GM21447 (cell line): ENCODE results near the gene F10.

Source experiments
- ATAC-seq: cut with Tn5 transposase; IDR thresholded peaks from one replicate; pipeline ENCODE4 v1.9.1; 2021; ENCODE audit not compliant: unreplicated experiment

The F10 gene

DNA sequence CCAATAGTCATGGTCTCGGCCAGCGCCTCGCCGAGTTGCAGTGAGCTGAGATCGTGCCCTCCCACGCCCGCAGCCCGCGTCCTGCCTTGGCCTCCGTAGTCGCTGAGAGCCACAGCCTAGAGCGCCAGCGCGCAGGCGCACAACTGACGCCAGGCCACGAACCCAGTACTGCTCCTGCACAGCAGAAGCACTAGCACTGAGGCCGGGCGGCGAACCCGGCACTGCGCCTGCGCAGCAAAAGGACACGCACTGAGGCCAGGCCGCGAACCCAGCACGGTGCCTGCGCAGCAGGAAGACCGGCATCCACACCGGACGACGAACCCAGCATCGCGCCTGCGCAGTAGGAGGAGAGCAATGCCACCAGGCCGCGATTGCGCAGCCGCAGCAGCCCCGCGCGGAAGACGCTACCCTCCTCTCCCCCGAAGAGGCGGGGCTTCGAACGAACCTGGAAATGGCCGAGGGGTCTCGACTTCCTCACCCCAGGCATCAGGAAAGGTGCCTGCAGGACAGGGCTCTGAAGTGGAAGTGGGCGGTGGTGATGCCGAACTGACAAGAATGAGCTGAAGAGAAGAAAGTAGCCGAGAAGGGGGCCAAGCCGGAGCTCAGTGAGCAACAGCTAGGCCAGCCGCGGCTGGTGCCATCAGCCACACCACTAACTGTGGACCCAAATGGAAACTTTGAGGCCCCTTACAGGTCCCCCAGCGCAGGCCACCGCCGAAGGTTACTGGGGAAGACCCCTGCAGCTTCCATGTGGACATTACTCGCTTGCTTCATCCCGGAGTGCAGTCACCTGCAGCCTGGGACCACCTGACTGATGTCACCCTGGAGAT lies 7.5 kb downstream of the F10 start:
- ATAC-seq, result no peak

DNA sequence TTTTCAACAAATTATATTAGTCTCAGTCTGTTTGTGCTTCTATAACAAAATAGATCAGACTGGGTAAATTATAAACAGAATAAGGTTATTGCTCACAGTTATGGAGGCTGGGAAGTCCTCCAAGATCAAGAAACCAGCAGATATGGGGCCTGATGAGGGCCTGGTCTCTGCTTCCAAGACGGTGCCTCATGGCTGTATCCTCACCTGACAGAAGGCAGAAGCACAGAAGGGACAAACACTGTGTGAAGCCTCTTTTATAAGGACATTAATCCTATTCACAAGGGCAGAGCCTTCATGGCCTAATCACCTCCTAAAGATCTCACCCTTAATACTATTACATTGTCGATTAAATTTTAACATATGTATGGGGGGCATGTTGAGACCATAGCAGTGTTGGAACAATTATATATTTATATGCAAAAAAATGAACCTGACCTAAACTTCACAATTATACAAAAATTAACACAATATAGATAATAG lies 12.7 kb downstream of the F10 start:
- ATAC-seq, result no peak

DNA sequence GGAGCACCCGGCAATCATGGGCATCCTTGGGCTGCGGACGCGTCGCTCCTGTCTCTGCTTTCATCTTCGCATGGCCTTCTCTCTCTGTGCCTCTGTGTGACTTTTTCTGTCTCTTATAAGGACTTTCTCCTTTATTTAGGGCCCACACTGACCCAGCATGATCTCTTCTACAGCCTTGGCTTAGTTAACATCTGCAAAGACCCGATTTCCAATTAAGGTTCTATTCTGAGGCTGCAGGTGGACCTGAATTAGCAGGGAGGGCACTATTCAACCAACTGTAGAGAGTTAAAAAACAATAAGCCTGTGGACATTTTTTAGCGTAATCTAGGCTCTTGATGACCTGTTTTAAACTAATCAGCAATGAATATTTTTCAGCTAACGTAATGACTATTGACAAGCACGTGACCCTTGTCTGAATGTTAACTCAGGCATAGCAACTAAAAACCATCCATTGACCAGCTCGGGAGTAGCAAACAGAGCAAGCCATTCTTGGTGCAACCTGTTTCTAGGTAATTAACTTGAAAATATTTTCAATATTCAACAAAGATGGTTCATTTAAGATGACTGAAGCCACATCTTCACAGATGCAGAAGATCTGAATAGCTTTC lies 15.2 kb downstream of the F10 start:
- no peak for ATAC-seq

- no peak for ATAC-seq
Observed at GRCh38 chr13:113138792-113139551, 16.4 kb downstream of the F10 start.

DNA sequence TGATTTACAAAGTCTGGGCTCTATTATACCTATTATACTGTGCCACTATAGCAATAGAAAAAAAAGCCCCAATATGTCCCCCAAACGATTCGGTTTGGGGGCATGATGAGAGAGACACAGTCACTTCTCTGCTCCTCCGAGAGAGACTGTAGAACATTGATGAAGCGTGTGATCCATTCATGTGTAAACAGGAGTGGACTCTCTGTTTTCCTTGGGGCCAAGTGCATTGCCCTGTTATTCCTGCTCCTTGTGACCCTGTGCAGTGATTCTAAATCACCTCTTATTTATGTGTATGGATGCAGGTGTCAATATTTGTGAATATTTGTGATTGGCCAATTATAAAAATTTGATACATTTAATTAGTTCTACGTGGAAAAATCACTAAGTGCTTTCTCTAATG lies 17.0 kb downstream of the F10 start:
- ATAC-seq, result no peak

DNA sequence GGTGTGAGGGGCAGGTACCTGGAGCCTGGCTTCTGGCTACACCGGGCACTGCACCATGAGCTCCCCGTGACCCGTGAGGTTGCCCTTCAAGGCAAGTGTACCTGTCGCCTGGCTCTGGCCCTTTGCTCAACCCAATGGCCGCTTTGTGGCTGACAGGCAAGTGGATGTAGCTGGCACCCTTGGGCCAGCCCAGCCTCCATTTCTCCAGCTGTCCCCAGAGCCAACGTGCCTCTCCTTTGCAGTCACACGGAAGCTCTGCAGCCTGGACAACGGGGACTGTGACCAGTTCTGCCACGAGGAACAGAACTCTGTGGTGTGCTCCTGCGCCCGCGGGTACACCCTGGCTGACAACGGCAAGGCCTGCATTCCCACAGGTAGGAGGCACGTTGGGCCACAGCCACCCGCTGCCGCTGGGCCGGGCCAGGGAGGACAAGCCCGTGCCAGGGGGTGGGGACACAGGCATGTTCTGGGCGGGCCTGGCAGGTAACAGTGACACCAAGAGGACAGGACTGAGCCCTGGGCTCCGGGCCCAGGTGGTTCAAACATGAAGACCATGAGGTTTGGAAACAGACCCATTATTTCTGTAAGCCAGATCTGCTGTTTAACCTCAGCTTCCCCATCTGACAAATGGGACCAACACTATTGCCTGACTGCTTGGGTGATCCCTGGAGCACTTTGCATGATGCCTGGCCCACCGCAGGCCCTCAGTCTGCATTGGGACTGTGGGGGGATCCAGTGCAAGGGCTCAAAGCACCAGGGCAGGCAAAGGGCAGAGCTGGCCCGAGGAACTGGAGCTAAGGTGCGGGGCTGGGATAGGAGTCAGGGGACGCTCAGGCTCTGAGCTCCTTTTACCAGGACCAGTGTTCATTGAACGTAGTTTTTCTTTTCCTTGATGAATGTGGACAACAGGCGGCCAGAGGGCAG lies 18.3 kb downstream of the F10 start:
- no peak for ATAC-seq

- no peak for ATAC-seq
Observed at GRCh38 chr13:113141601-113141970, 19.0 kb downstream of the F10 start.

GRCh38 chr13:113142876-113143275 lies 20.3 kb downstream of the F10 start:
- no peak for ATAC-seq

- ATAC-seq, result no peak
Observed at GRCh38 chr13:113143466-113144254, 21.1 kb downstream of the F10 start.

DNA sequence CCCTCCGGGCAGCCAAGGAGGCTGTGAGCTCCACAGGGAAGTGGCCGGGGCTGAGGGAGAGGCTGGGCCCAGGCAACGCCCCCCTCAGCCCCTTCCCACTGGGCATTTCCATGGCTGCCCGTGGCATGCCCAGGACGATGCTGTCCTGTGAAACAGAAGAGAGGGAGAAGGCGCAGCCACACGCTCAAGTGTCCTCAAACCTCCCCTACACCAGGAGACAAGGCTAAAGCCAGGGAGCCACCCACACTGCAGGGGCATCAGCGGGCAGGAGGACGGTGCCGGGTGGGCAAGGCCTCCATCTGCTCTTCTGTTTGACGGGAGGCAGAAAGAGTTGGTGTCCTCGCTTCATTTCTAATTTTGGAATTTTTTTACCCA lies 21.6 kb downstream of the F10 start:
- ATAC-seq, result no peak

- ATAC-seq, result no peak
Observed at GRCh38 chr13:113145496-113145895, 22.9 kb downstream of the F10 start.

DNA sequence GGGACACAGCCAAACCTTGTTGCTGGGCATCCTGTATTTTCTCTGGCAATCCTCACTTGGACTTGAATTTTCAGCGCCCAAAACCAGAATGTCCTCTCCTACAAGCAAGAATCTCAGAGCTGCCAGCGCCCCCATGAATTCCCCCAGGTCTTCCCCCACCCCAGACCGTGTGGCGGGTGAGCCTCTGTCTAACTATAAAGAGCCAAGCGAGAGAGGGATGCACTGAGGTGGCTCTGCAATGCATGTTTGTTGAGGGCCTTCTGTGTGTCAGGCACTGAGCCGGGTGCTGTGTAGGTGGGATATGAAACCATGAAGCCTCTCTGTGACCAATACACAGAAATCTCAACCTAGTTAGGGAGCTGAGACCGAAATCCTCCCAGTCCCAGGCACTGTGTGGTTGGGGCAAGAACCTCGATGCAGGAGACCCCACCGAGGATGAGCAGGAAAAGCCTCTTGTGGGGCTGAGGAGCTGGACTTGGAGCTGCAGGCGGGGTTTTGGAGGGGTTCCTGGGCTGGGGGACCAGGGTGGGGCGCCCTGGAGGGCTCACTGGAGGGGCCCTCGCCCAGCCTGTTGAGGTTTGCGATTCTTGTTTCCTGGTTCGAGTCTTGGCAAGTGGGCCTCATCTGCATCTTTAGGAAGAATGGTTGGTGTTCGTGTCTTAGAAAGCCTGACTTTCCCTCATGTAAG lies 23.5 kb downstream of the F10 start:
- no peak for ATAC-seq

DNA sequence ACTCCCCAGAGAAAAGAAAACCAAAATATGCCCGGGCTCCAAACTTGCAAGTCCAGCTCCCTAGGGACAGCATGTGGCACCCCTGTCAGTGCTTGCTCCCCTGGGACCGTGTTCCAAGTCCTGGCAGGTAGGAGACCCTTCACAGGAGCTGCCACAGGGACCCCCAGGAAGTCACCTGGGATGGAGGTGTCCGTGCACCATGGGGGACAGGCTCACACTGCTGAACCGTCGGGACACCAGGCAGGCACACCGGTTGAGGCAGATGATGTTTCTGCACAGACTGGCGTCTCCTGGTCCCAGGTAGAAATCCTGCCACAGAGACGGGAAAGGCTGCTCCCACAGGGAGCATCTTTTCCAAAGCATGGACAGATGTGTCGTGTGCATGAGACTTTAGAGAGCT lies 24.2 kb downstream of the F10 start:
- no peak for ATAC-seq

DNA sequence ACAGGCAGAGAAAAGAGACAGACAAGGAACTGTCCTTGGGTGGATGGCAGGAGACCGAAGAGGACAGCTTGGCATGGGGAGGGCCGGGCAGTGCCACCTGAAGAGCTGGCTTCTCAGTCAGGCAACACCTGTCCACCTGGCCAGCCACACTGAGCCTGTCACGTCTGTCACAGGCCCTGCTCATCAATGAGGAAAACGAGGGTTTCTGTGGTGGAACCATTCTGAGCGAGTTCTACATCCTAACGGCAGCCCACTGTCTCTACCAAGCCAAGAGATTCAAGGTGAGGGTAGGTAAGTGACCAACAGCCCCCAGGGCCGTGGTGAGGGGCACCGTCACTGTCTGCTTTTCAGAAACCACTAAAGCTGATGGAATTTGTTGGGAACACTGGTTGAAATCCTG lies 24.6 kb downstream of the F10 start:
- ATAC-seq, result no peak

- no peak for ATAC-seq
Observed at GRCh38 chr13:113148407-113148806, 25.8 kb downstream of the F10 start.

GRCh38 chr13:113148940-113149503 lies 26.4 kb downstream of the F10 start:
- no peak for ATAC-seq

DNA sequence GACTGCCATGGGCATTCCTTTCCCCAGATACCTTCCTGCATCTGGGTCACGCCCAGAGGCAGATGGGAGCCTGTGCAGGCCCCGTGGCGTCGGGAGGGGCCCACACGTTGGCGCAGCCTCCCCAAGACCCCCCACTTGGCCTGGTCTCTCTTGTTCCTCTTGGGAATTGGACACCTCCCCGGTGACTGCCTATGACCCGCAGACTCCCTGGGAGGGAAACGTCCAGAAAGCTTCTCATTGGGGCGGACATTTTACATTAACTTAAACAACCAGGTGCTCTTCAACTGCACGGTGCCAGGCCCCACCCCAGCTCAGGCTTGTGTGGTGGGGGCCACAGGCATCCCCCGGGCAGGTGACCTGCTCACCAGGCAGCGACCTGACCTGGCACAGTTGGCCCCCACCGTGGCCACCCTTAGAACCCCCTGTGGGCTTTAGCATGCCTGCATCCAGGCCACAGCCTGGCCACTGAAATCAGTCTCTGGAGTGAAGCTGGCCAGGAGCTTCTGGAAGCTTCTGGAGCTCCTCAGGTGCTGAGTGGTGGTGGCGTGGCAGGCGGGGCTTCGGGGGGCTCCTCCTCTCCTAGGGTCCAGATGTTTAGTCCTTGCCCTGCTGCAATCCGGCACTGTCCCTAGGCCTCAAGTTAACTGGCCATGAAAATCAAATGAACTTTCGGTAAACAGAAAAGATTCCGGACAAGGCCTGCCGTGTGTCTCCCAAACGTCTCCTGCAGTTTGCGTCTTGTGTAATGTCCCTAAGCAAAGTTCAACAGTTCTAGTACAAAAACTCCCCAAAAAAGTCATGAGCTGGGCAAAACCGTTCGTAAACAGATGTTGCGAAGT lies 27.3 kb downstream of the F10 start:
- ATAC-seq, result no peak
